Activated B cell treated with CpG ODN at 0.5 μM for 24 hours (primary cell): ENCODE measurements around the gene CASP3. TPM values are rescaled to one million over a fixed set of nuclear protein-coding genes. Genes with fewer than 3 reads are reported as not detected.

ENCODE experiments used
- ATAC-seq: fragments of 200-7000 bp; cut with Tn5 transposase; one replicate; pipeline ENCODE4 v1.10.0; 2021; ENCODE audit warnings: low read depth, mild to moderate bottlenecking, moderate library complexity
- CTCF ChIA-PET: fragments of 350-600 bp; sonication (Branson Sonifier 250); formaldehyde crosslinking; loops from one replicate; lab custom pipeline; 2021; ENCODE audit warnings: antibody characterized with exemption; lab: Charles Lee
- POLR2A ChIA-PET: fragments of 350-600 bp; sonication (Branson Sonifier 250); formaldehyde crosslinking; loops from one replicate; lab custom pipeline; 2021; ENCODE audit warnings: antibody characterized with exemption; lab: Charles Lee
- DNase-seq: peaks from one replicate; pipeline ENCODE4 v3.0.0; 2022
- H3K27ac Mint-ChIP-seq: one replicate; pipeline ENCODE4 v1.8.0; 2020; ENCODE audit warnings: mixed read lengths
- H3K27me3 Mint-ChIP-seq: one replicate; pipeline ENCODE4 v1.8.0; 2021; ENCODE audit warnings: mixed read lengths
- H3K36me3 Mint-ChIP-seq: one replicate; pipeline ENCODE4 v1.8.0; 2021; ENCODE audit warnings: low read depth, mixed read lengths
- H3K4me1 Mint-ChIP-seq: one replicate; pipeline ENCODE4 v1.8.0; 2021; ENCODE audit warnings: mixed read lengths
- H3K4me3 Mint-ChIP-seq: one replicate; pipeline ENCODE4 v1.8.0; 2020; ENCODE audit warnings: mild to moderate bottlenecking, mixed read lengths
- H3K9me3 Mint-ChIP-seq: one replicate; pipeline ENCODE4 v1.8.0; 2020; ENCODE audit warnings: mixed read lengths
- CTCF ChIP-seq: fragments of 200-600 bp; IDR thresholded peaks from one replicate; pipeline ENCODE4 v1.8.0; 2022; ENCODE audit warnings: antibody characterized with exemption, mild to moderate bottlenecking
- intact Hi-C: fragments of 100-400 bp; cut with micrococcal nuclease; formaldehyde crosslinking; loops from one replicate; pipeline ENCODE4 v1.15.1; 2024
- total RNA-seq: library from RNA; stranded (reverse); gene quantifications from 2 replicates; pipeline ENCODE4 v1.2.3, GENCODE V29; 2022

Gene CASP3
- total RNA-seq, 1 donor from 2014 or later, result 24.0 TPM

- peaks cover 49% of the 10 kb centered on the region for H3K36me3 Mint-ChIP-seq
- ATAC-seq (no peak), DNase-seq (no peak)
- no peaks in the 10 kb centered on the region for H3K9me3 Mint-ChIP-seq
- peaks cover 8% of the 10 kb centered on the region for H3K4me1 Mint-ChIP-seq
- intact Hi-C loops, result no loop called here
- TF ChIP-seq CTCF, result no peak
- ChIA-PET CTCF (no interaction called here), POLR2A (no interaction called here)
- H3K4me3 Mint-ChIP-seq, result no peak overlapping the region
- H3K27ac Mint-ChIP-seq, result no peak overlapping the region
- no peaks in the 10 kb centered on the region for H3K27me3 Mint-ChIP-seq
Measured at GRCh38 chr4:184672741-184673140, 23.5 kb upstream of the CASP3 start.

- peaks cover 8% of the 10 kb centered on the region for H3K4me1 Mint-ChIP-seq
- H3K4me3 Mint-ChIP-seq, result no peak overlapping the region
- H3K36me3 Mint-ChIP-seq, result peaks cover 59% of the 10 kb centered on the region
- POLR2A ChIA-PET, result interaction anchor here (0.6 kb wide), 1 partner anchor 362 kb away, joined by 5 read pairs; no protein-coding TSS in a partner anchor
- CTCF ChIA-PET, result no interaction called here
- H3K27me3 Mint-ChIP-seq, result no peaks in the 10 kb centered on the region
- ATAC-seq (no peak), DNase-seq (no peak)
- no peaks in the 10 kb centered on the region for H3K9me3 Mint-ChIP-seq
- intact Hi-C loops, result no loop called here
- H3K27ac Mint-ChIP-seq, result no peak overlapping the region
- no peak for TF ChIP-seq CTCF
Measured at GRCh38 chr4:184671101-184671500, 21.9 kb upstream of the CASP3 start.

- H3K4me3 Mint-ChIP-seq, result no peak overlapping the region
- H3K36me3 Mint-ChIP-seq, result peaks cover 55% of the 10 kb centered on the region
- H3K27me3 Mint-ChIP-seq, result no peaks in the 10 kb centered on the region
- POLR2A ChIA-PET, result no interaction called here
- no peak overlapping the region for H3K27ac Mint-ChIP-seq
- DNase-seq (no peak), ATAC-seq (no peak)
- TF ChIP-seq CTCF, result no peak
- H3K9me3 Mint-ChIP-seq, result no peaks in the 10 kb centered on the region
- peaks cover 8% of the 10 kb centered on the region for H3K4me1 Mint-ChIP-seq
- intact Hi-C loops, result no loop called here
- CTCF ChIA-PET, result no interaction called here
Measured at GRCh38 chr4:184669251-184669650, 20.0 kb upstream of the CASP3 start.

GRCh38 chr4:184668511-184669114, 19.4 kb upstream of the CASP3 start:
- intact Hi-C loops, result no loop called here
- TF ChIP-seq CTCF, result no peak
- ATAC-seq (no peak), DNase-seq (no peak)
- Mint-ChIP-seq H3K4me3 (no peak overlapping the region), H3K9me3 (no peaks in the 10 kb centered on the region), H3K27ac (no peak overlapping the region), H3K36me3 (peaks cover 50% of the 10 kb centered on the region), H3K4me1 (peaks cover 8% of the 10 kb centered on the region), H3K27me3 (no peaks in the 10 kb centered on the region)
- POLR2A ChIA-PET, result no interaction called here
- CTCF ChIA-PET, result no interaction called here

- ATAC-seq (no peak), DNase-seq (no peak)
- Mint-ChIP-seq H3K4me1 (peaks cover 8% of the 10 kb centered on the region), H3K4me3 (no peak overlapping the region), H3K27me3 (no peaks in the 10 kb centered on the region), H3K27ac (no peak overlapping the region), H3K36me3 (peaks cover 49% of the 10 kb centered on the region), H3K9me3 (no peaks in the 10 kb centered on the region)
- TF ChIP-seq CTCF, result no peak
- POLR2A ChIA-PET, result no interaction called here
- intact Hi-C loops, result no loop called here
- CTCF ChIA-PET, result no interaction called here
Measured at GRCh38 chr4:184668096-184668495, 18.8 kb upstream of the CASP3 start.
